ENCODE results near the gene AJAP1. TPM values are rescaled to one million over a fixed set of nuclear protein-coding genes. Genes with fewer than 3 reads are reported as not detected.
"Not testable (repeated sequence)": the region's sequence is repeated elsewhere in the genome, so short reads cannot be mapped to it uniquely, and the experiment has no call there.

The AJAP1 gene
- total RNA-seq, 1 donor from 2014 or later = 0.26 TPM

GRCh38 chr1:4662168-4662567, 7.8 kb downstream of the AJAP1 start:
- FAIRE-seq (peak; percentile 85), DNase-seq (ENCODE audit: low read depth) (no peak)
- peaks cover 3% of the 10 kb centered on the region for H3K27me3 ChIP-seq (ENCODE audit: control insufficient read depth, insufficient read depth, low read length)
- no peak overlapping the region for H3K4me3 ChIP-seq (ENCODE audit: low read depth, low read length)
- TF ChIP-seq CTCF (IDR thresholded peaks at IDR 0.05; ENCODE audit: insufficient read depth, low read length, severe bottlenecking) = no peak
- no peaks in the 10 kb centered on the region for H3K36me3 ChIP-seq (ENCODE audit: control insufficient read depth, insufficient read depth, low read length)

- TF ChIP-seq CTCF (IDR thresholded peaks at IDR 0.05; ENCODE audit: insufficient read depth, low read length, severe bottlenecking) = no peak
- no peak overlapping the region for H3K4me3 ChIP-seq (ENCODE audit: low read depth, low read length)
- H3K27me3 ChIP-seq (ENCODE audit: control insufficient read depth, insufficient read depth, low read length) = no peaks in the 10 kb centered on the region
- no peak for DNase-seq (ENCODE audit: low read depth)
- FAIRE-seq = no peak
- no peaks in the 10 kb centered on the region for H3K36me3 ChIP-seq (ENCODE audit: control insufficient read depth, insufficient read depth, low read length)
Measured at GRCh38 chr1:4662723-4663122, 8.3 kb downstream of the AJAP1 start.

GRCh38 chr1:4664095-4664494, 9.7 kb downstream of the AJAP1 start:
- H3K27me3 ChIP-seq (ENCODE audit: control insufficient read depth, insufficient read depth, low read length) = no peaks in the 10 kb centered on the region
- no peaks in the 10 kb centered on the region for H3K36me3 ChIP-seq (ENCODE audit: control insufficient read depth, insufficient read depth, low read length)
- H3K4me3 ChIP-seq (ENCODE audit: low read depth, low read length) = no peak overlapping the region
- TF ChIP-seq CTCF (IDR thresholded peaks at IDR 0.05; ENCODE audit: insufficient read depth, low read length, severe bottlenecking) = no peak
- no peak for FAIRE-seq
- DNase-seq (ENCODE audit: low read depth) = no peak

- DNase-seq (ENCODE audit: low read depth) (no peak), FAIRE-seq (no peak)
- no peaks in the 10 kb centered on the region for H3K36me3 ChIP-seq (ENCODE audit: control insufficient read depth, insufficient read depth, low read length)
- no peaks in the 10 kb centered on the region for H3K27me3 ChIP-seq (ENCODE audit: control insufficient read depth, insufficient read depth, low read length)
- TF ChIP-seq CTCF (IDR thresholded peaks at IDR 0.05; ENCODE audit: insufficient read depth, low read length, severe bottlenecking) = no peak
- no peak overlapping the region for H3K4me3 ChIP-seq (ENCODE audit: low read depth, low read length)
Measured at GRCh38 chr1:4664606-4665005, 10.2 kb downstream of the AJAP1 start.

- Histone ChIP-seq H3K36me3 (ENCODE audit: control insufficient read depth, insufficient read depth, low read length) (no peaks in the 10 kb centered on the region), H3K27me3 (ENCODE audit: control insufficient read depth, insufficient read depth, low read length) (no peaks in the 10 kb centered on the region), H3K4me3 (ENCODE audit: low read depth, low read length) (no peak overlapping the region)
- DNase-seq (ENCODE audit: low read depth) (no peak), FAIRE-seq (no peak)
- no peak for TF ChIP-seq CTCF (IDR thresholded peaks at IDR 0.05; ENCODE audit: insufficient read depth, low read length, severe bottlenecking)
Measured at GRCh38 chr1:4665456-4665855, 11.0 kb downstream of the AJAP1 start.

- not testable (repeated sequence) for FAIRE-seq; H3K27me3 ChIP-seq (ENCODE audit: control insufficient read depth, insufficient read depth, low read length); DNase-seq (ENCODE audit: low read depth); H3K36me3 ChIP-seq (ENCODE audit: control insufficient read depth, insufficient read depth, low read length); H3K4me3 ChIP-seq (ENCODE audit: low read depth, low read length)
Measured at GRCh38 chr1:4666683-4667082, 12.3 kb downstream of the AJAP1 start.
